Activated T-cell treated with anti-CD3 and anti-CD28 coated beads, Interleukin-2, amount 50 U/mL, for 24 hours (primary cell): Measurements from ENCODE around the gene NKX2-1.

Experiments used
- DNase-seq: peaks from one replicate; pipeline ENCODE4 v3.0.0-alpha.2; 2020
- H3K27ac Mint-ChIP-seq: 2 replicates; pipeline ENCODE4 v1.8.0; 2020; ENCODE audit warnings: mild to moderate bottlenecking, mixed read lengths
- H3K27me3 Mint-ChIP-seq: 2 replicates; pipeline ENCODE4 v1.8.0; 2020; ENCODE audit warnings: mixed read lengths
- H3K36me3 Mint-ChIP-seq: 2 replicates; pipeline ENCODE4 v1.8.0; 2020; ENCODE audit warnings: low read depth, mixed read lengths
- H3K4me1 Mint-ChIP-seq: 2 replicates; pipeline ENCODE4 v1.8.0; 2020; ENCODE audit warnings: low read depth, mixed read lengths
- H3K4me3 Mint-ChIP-seq: 2 replicates; pipeline ENCODE4 v1.8.0; 2020; ENCODE audit warnings: mild to moderate bottlenecking, moderate library complexity, mixed read lengths
- H3K9me3 Mint-ChIP-seq: 2 replicates; pipeline ENCODE4 v1.8.0; 2020; ENCODE audit warnings: mixed read lengths

The NKX2-1 gene

GRCh38 chr14:36513012-36513420 lies 7.0 kb downstream of the NKX2-1 start:
- H3K27me3 Mint-ChIP-seq, result peaks cover 89% of the 10 kb centered on the region
- H3K4me3 Mint-ChIP-seq, result no peak overlapping the region
- no peak for DNase-seq

GRCh38 chr14:36512585-36513003 lies 7.4 kb downstream of the NKX2-1 start:
- H3K36me3 Mint-ChIP-seq, result no peaks in the 10 kb centered on the region
- H3K4me1 Mint-ChIP-seq, result peaks cover 8% of the 10 kb centered on the region
- H3K27ac Mint-ChIP-seq, result no peak overlapping the region
- no peak for DNase-seq
- H3K9me3 Mint-ChIP-seq, result peaks cover 4% of the 10 kb centered on the region
- peaks cover 90% of the 10 kb centered on the region for H3K27me3 Mint-ChIP-seq
- H3K4me3 Mint-ChIP-seq, result no peak overlapping the region

More at GRCh38 chr14:36513012-36513420, 7.0 kb downstream of the NKX2-1 start:
- peaks cover under 1% of the 10 kb centered on the region for H3K9me3 Mint-ChIP-seq
- H3K4me1 Mint-ChIP-seq, result peaks cover 4% of the 10 kb centered on the region
- peak overlapping the region; percentile 44 for H3K27ac Mint-ChIP-seq
- H3K36me3 Mint-ChIP-seq, result no peaks in the 10 kb centered on the region

GRCh38 chr14:36511981-36512584 lies 7.9 kb downstream of the NKX2-1 start:
- Mint-ChIP-seq H3K4me3 (no peak overlapping the region), H3K27ac (no peak overlapping the region)

GRCh38 chr14:36510874-36511273 lies 9.2 kb downstream of the NKX2-1 start:
- Mint-ChIP-seq H3K9me3 (peaks cover 5% of the 10 kb centered on the region), H3K4me3 (no peak overlapping the region)

More at GRCh38 chr14:36511981-36512584, 7.9 kb downstream of the NKX2-1 start:
- peaks cover 94% of the 10 kb centered on the region for H3K27me3 Mint-ChIP-seq
- H3K9me3 Mint-ChIP-seq, result peaks cover 5% of the 10 kb centered on the region
- DNase-seq, result no peak
- no peaks in the 10 kb centered on the region for H3K36me3 Mint-ChIP-seq
- H3K4me1 Mint-ChIP-seq, result peaks cover 8% of the 10 kb centered on the region

GRCh38 chr14:36510078-36510799 lies 9.8 kb downstream of the NKX2-1 start:
- no peak overlapping the region for H3K4me3 Mint-ChIP-seq
- DNase-seq, result no peak
- H3K27ac Mint-ChIP-seq, result no peak overlapping the region
- H3K36me3 Mint-ChIP-seq, result no peaks in the 10 kb centered on the region
- H3K9me3 Mint-ChIP-seq, result peaks cover 5% of the 10 kb centered on the region
- peaks cover 13% of the 10 kb centered on the region for H3K4me1 Mint-ChIP-seq
- H3K27me3 Mint-ChIP-seq, result peaks cover 91% of the 10 kb centered on the region

More at GRCh38 chr14:36510874-36511273, 9.2 kb downstream of the NKX2-1 start:
- Mint-ChIP-seq H3K36me3 (no peaks in the 10 kb centered on the region), H3K27me3 (peaks cover 94% of the 10 kb centered on the region), H3K4me1 (peaks cover 12% of the 10 kb centered on the region), H3K27ac (no peak overlapping the region)
- no peak for DNase-seq

GRCh38 chr14:36509069-36509917 lies 10.7 kb downstream of the NKX2-1 start:
- H3K36me3 Mint-ChIP-seq, result no peaks in the 10 kb centered on the region
- DNase-seq, result no peak
- peaks cover 91% of the 10 kb centered on the region for H3K27me3 Mint-ChIP-seq
- H3K27ac Mint-ChIP-seq, result no peak overlapping the region
- peaks cover 5% of the 10 kb centered on the region for H3K9me3 Mint-ChIP-seq
- H3K4me1 Mint-ChIP-seq, result peaks cover 22% of the 10 kb centered on the region
- no peak overlapping the region for H3K4me3 Mint-ChIP-seq

GRCh38 chr14:36508418-36509068 lies 11.5 kb downstream of the NKX2-1 start:
- Mint-ChIP-seq H3K27me3 (peaks cover 88% of the 10 kb centered on the region), H3K36me3 (no peaks in the 10 kb centered on the region), H3K27ac (no peak overlapping the region), H3K9me3 (peaks cover 7% of the 10 kb centered on the region), H3K4me1 (peaks cover 25% of the 10 kb centered on the region), H3K4me3 (no peak overlapping the region)
- DNase-seq, result no peak

GRCh38 chr14:36507847-36508417 lies 12.1 kb downstream of the NKX2-1 start:
- no peak for DNase-seq
- Mint-ChIP-seq H3K4me1 (peaks cover 26% of the 10 kb centered on the region), H3K36me3 (no peaks in the 10 kb centered on the region), H3K9me3 (peaks cover 8% of the 10 kb centered on the region), H3K4me3 (no peak overlapping the region), H3K27me3 (peaks cover 87% of the 10 kb centered on the region), H3K27ac (no peak overlapping the region)

GRCh38 chr14:36506732-36507614 lies 13.1 kb downstream of the NKX2-1 start:
- no peak overlapping the region for H3K27ac Mint-ChIP-seq
- H3K9me3 Mint-ChIP-seq, result peaks cover 8% of the 10 kb centered on the region
- H3K27me3 Mint-ChIP-seq, result peaks cover 87% of the 10 kb centered on the region
- DNase-seq, result no peak
- no peak overlapping the region for H3K4me3 Mint-ChIP-seq
- H3K36me3 Mint-ChIP-seq, result no peaks in the 10 kb centered on the region
- peaks cover 26% of the 10 kb centered on the region for H3K4me1 Mint-ChIP-seq

GRCh38 chr14:36505892-36506731 lies 13.9 kb downstream of the NKX2-1 start:
- no peak overlapping the region for H3K4me3 Mint-ChIP-seq
- H3K4me1 Mint-ChIP-seq, result peaks cover 26% of the 10 kb centered on the region
- no peak overlapping the region for H3K27ac Mint-ChIP-seq
- peaks cover 8% of the 10 kb centered on the region for H3K9me3 Mint-ChIP-seq
- no peak for DNase-seq
- peaks cover 92% of the 10 kb centered on the region for H3K27me3 Mint-ChIP-seq
- H3K36me3 Mint-ChIP-seq, result no peaks in the 10 kb centered on the region

- H3K9me3 Mint-ChIP-seq, result peaks cover 8% of the 10 kb centered on the region
- peaks cover 26% of the 10 kb centered on the region for H3K4me1 Mint-ChIP-seq
These were observed 14.7 kb downstream of the NKX2-1 start for GRCh38 chr14:36505181-36505815.

GRCh38 chr14:36504771-36505175 lies 15.3 kb downstream of the NKX2-1 start:
- H3K9me3 Mint-ChIP-seq, result peaks cover 8% of the 10 kb centered on the region
- peaks cover 26% of the 10 kb centered on the region for H3K4me1 Mint-ChIP-seq
- H3K27me3 Mint-ChIP-seq, result peaks cover 89% of the 10 kb centered on the region
- no peak for DNase-seq
- no peak overlapping the region for H3K27ac Mint-ChIP-seq
- no peak overlapping the region for H3K4me3 Mint-ChIP-seq
- H3K36me3 Mint-ChIP-seq, result no peaks in the 10 kb centered on the region

More at GRCh38 chr14:36505181-36505815, 14.7 kb downstream of the NKX2-1 start:
- no peak for DNase-seq
- Mint-ChIP-seq H3K4me3 (no peak overlapping the region), H3K36me3 (no peaks in the 10 kb centered on the region), H3K27me3 (peaks cover 90% of the 10 kb centered on the region), H3K27ac (no peak overlapping the region)
